IMR-90 (cell line): ENCODE results near the gene AQP7. TPM values are rescaled to one million over a fixed set of nuclear protein-coding genes. Genes with fewer than 3 reads are reported as not detected.

Experiments used
- ATAC-seq: fragments of 200-7000 bp; cut with Tn5 transposase; 2 replicates; pipeline ENCODE4 v1.9.1; 2020; ENCODE audit warnings: low read depth, mild to moderate bottlenecking, moderate library complexity
- BruUV-seq: library from RNA; stranded (reverse); fragments of 400-500 nt; replicated peaks from 2 replicates; lab custom pipeline; 2021; lab: Mats Ljungman, UMichigan
- CTCF ChIA-PET: fragments of 300-600 bp; formaldehyde crosslinking; extraction: SDS; loops from one replicate; lab custom pipeline; 2021; ENCODE audit warnings: antibody characterized with exemption; lab: Yijun Ruan, JAX
- POLR2A ChIA-PET: fragments of 300-600 bp; sonication (Branson Sonifier 250); formaldehyde crosslinking; loops from one replicate; lab custom pipeline; 2022; ENCODE audit warnings: antibody characterized with exemption; ENCODE audit not compliant: unreplicated experiment; lab: Charles Lee
- DNase-seq: peaks from one replicate; pipeline ENCODE4 v3.0.0; 2013
- H2AFZ ChIP-seq: replicated peaks from 2 replicates; pipeline ENCODE3; 2013; ENCODE audit warnings: low read length, mild to moderate bottlenecking; ENCODE audit not compliant: poor library complexity
- H2AK5ac ChIP-seq: 2 replicates; pipeline ENCODE4 v1.6.1; 2013; ENCODE audit warnings: low read depth, low read length, inconsistent platforms
- H2AK9ac ChIP-seq: replicated peaks from 2 replicates; pipeline ENCODE3; 2013; ENCODE audit warnings: mild to moderate bottlenecking, low read depth, low read length, moderate library complexity; ENCODE audit not compliant: poor library complexity
- H2BK120ac ChIP-seq: 2 replicates; pipeline ENCODE4 v1.6.1; 2013; ENCODE audit warnings: low read depth, low read length, inconsistent platforms
- H2BK15ac ChIP-seq: 3 replicates; pipeline ENCODE4 v1.6.1; 2013; ENCODE audit warnings: low read depth, low read length, inconsistent platforms
- H2BK20ac ChIP-seq: 2 replicates; pipeline ENCODE4 v1.6.1; 2013; ENCODE audit warnings: low read depth, mild to moderate bottlenecking, inconsistent platforms, low read length, moderate library complexity
- H2BK5ac ChIP-seq: 2 replicates; pipeline ENCODE4 v1.6.1; 2013; ENCODE audit warnings: mild to moderate bottlenecking, low read depth, low read length, inconsistent platforms; ENCODE audit not compliant: poor library complexity, severe bottlenecking
- H3K14ac ChIP-seq: replicated peaks from 2 replicates; pipeline ENCODE4 v1.6.1; 2013; ENCODE audit warnings: low read depth, low read length, inconsistent platforms
- H3K18ac ChIP-seq: 2 replicates; pipeline ENCODE4 v1.6.1; 2013; ENCODE audit warnings: low read depth, low read length, control low read depth
- H3K23ac ChIP-seq: 2 replicates; pipeline ENCODE4 v1.6.1; 2013; ENCODE audit warnings: low read depth, low read length, inconsistent platforms
- H3K27ac ChIP-seq: 2 replicates; pipeline ENCODE4 v1.5.1; 2013; ENCODE audit warnings: mild to moderate bottlenecking, control low read depth, low read length; ENCODE audit not compliant: insufficient read depth
- H3K27me3 ChIP-seq: 2 replicates; pipeline ENCODE4 v1.6.1; 2013; ENCODE audit warnings: low read length; ENCODE audit not compliant: control insufficient read depth, insufficient read depth
- H3K36me3 ChIP-seq: 2 replicates; pipeline ENCODE4 v1.6.1; 2013; ENCODE audit warnings: low read length, mixed read lengths; ENCODE audit not compliant: control insufficient read depth, insufficient read depth
- H3K4ac ChIP-seq: 2 replicates; pipeline ENCODE4 v1.6.1; 2013; ENCODE audit warnings: low read depth, low read length, inconsistent platforms
- H3K4me1 ChIP-seq: 2 replicates; pipeline ENCODE4 v1.6.1; 2013; ENCODE audit warnings: low read length, mixed read lengths; ENCODE audit not compliant: control insufficient read depth, insufficient read depth
- H3K4me2 ChIP-seq: 2 replicates; pipeline ENCODE4 v1.6.1; 2013; ENCODE audit warnings: low read depth, mild to moderate bottlenecking, control low read depth, low read length, moderate library complexity
- H3K4me3 ChIP-seq: 2 replicates; pipeline ENCODE4 v1.5.1; 2013; ENCODE audit warnings: low read depth, mild to moderate bottlenecking, control low read depth, low read length, moderate library complexity; ENCODE audit not compliant: insufficient read depth
- H3K56ac ChIP-seq: 2 replicates; pipeline ENCODE4 v1.6.1; 2013; ENCODE audit warnings: low read length, inconsistent platforms; ENCODE audit not compliant: insufficient read depth; ENCODE audit errors: extremely low read depth
- H3K79me1 ChIP-seq, 2 experiments: 2 replicates each; pipeline ENCODE4 v1.6.1; 2013; ENCODE audit warnings: low read length in 2 of 2, inconsistent platforms in 1 of 2, low read depth in 1 of 2
- H3K9ac ChIP-seq: 2 replicates; pipeline ENCODE4 v1.6.1; 2013; ENCODE audit warnings: low read depth, low read length, control low read depth
- H3K9me1 ChIP-seq: 2 replicates; pipeline ENCODE4 v1.6.1; 2013; ENCODE audit warnings: low read length, inconsistent platforms; ENCODE audit not compliant: insufficient read depth
- H3K9me3 ChIP-seq: 2 replicates; pipeline ENCODE4 v1.6.1; 2013; ENCODE audit warnings: low read length; ENCODE audit not compliant: control insufficient read depth, insufficient read depth
- H4K20me1 ChIP-seq: 2 replicates; pipeline ENCODE4 v1.6.1; 2013; ENCODE audit warnings: low read length, inconsistent platforms; ENCODE audit not compliant: insufficient read depth
- H4K5ac ChIP-seq: 2 replicates; pipeline ENCODE4 v1.6.1; 2013; ENCODE audit warnings: mild to moderate bottlenecking, low read depth, low read length, control low read depth
- H4K8ac ChIP-seq, 2 experiments: 2 replicates each; pipeline ENCODE4 v1.6.1; 2013; ENCODE audit warnings: low read depth in 2 of 2, low read length in 2 of 2, control low read depth in 1 of 2, inconsistent platforms in 1 of 2
- H4K91ac ChIP-seq: 2 replicates; pipeline ENCODE4 v1.6.1; 2013; ENCODE audit warnings: low read depth, low read length, inconsistent platforms; ENCODE audit not compliant: insufficient read depth
- BHLHE40 ChIP-seq: fragments of 150-350 bp; IDR thresholded peaks from 2 replicates; pipeline ENCODE4 v1.6.1; 2016; ENCODE audit warnings: mild to moderate bottlenecking, low read depth, low read length
- CHD1 ChIP-seq: IDR thresholded peaks from 2 replicates; pipeline ENCODE4 v1.6.1; 2012; ENCODE audit warnings: low read depth, low read length, improper control_type of control experiment
- ELK1 ChIP-seq: fragments of 150-350 bp; IDR thresholded peaks from 2 replicates; pipeline ENCODE4 v1.6.1; 2016; ENCODE audit warnings: low read depth, mild to moderate bottlenecking, low read length, moderate library complexity, borderline replicate concordance
- MAFK ChIP-seq: IDR thresholded peaks from 2 replicates; pipeline ENCODE4 v1.6.1; 2012; ENCODE audit warnings: low read depth, low read length, improper control_type of control experiment
- MAZ ChIP-seq: IDR thresholded peaks from 2 replicates; pipeline ENCODE4 v1.6.1; 2012; ENCODE audit warnings: low read depth, mild to moderate bottlenecking, low read length, improper control_type of control experiment, moderate library complexity, borderline replicate concordance
- MXI1 ChIP-seq: IDR thresholded peaks from 2 replicates; pipeline ENCODE4 v1.6.1; 2012; ENCODE audit warnings: low read depth, mild to moderate bottlenecking, low read length, moderate library complexity, borderline replicate concordance
- NFE2L2 ChIP-seq: fragments of 150-350 bp; IDR thresholded peaks from 2 replicates; pipeline ENCODE4 v1.6.1; 2016; ENCODE audit warnings: low read depth, mild to moderate bottlenecking, low read length
- POLR2A ChIP-seq: IDR thresholded peaks from 2 replicates; pipeline ENCODE4 v1.6.1; 2012; ENCODE audit warnings: mild to moderate bottlenecking, low read depth, low read length
- RAD21 ChIP-seq: IDR thresholded peaks from 2 replicates; pipeline ENCODE4 v1.6.1; 2012; ENCODE audit warnings: low read length, improper control_type of control experiment
- RCOR1 ChIP-seq: IDR thresholded peaks from 2 replicates; pipeline ENCODE4 v1.6.1; 2012; ENCODE audit warnings: mild to moderate bottlenecking, low read length, improper control_type of control experiment; ENCODE audit not compliant: insufficient replicate concordance
- RFX5 ChIP-seq: IDR thresholded peaks from 2 replicates; pipeline ENCODE4 v1.8.0; 2012; ENCODE audit warnings: low read depth, mild to moderate bottlenecking, low read length, moderate library complexity
- WGBS, 2 experiments: methylation state at CpG; one replicate each; pipeline versions ENCODE4 v1.1.5 to v1.1.7; 2013; ENCODE audit warnings: missing lambda C conversion rate in 2 of 2; ENCODE audit not compliant: insufficient read length in 1 of 2; ENCODE audit errors: extremely low coverage in 2 of 2; 5-methylcytosine and 5-hydroxymethylcytosine counted together
- dilution Hi-C: fragments of 300-500 bp; cut with HindIII; formaldehyde crosslinking; loops from one replicate; pipeline ENCODE4 v1.14.3; 2018; ENCODE audit warnings: low sequenced_read_pairs; ENCODE audit not compliant: unreplicated experiment
- in situ Hi-C: fragments of 300-500 bp; cut with MboI; formaldehyde crosslinking; loops from 3 replicates; pipeline ENCODE4 v1.14.3; 2019; ENCODE audit warnings: low sequenced_read_pairs, inconsistent platforms, mixed read lengths
- intact Hi-C: fragments of 100-400 bp; cut with micrococcal nuclease; formaldehyde crosslinking; loops from 2 replicates; pipeline ENCODE4 v1.10.0; 2022
- polyA plus RNA-seq, 3 experiments: library from polyadenylated mRNA; depleted of rRNA; stranded (reverse); fragments of >200 nt; gene quantifications; 2 replicates each; pipeline ENCODE4 v1.2.3, GENCODE V29; 2012; ENCODE audit warnings: low replicate concordance in 1 of 3
- total RNA-seq: library from RNA; depleted of rRNA; stranded (reverse); fragments of >200 nt; gene quantifications from 2 replicates; pipeline ENCODE4 v1.2.3, GENCODE V29; 2012
- TF ChIP-seq, protein P1 (sequence below): conservative IDR thresholded peaks from 2 replicates; pipeline ENCODE4 v1.5.1; 2012; ENCODE audit warnings: mild to moderate bottlenecking, low read depth, low read length, improper control_type of control experiment
- TF ChIP-seq, protein P2 (sequence below): fragments of 150-350 bp; IDR thresholded peaks from 2 replicates; pipeline ENCODE4 v1.6.1; 2017; ENCODE audit warnings: mild to moderate bottlenecking, antibody characterized with exemption, low read length, low read depth

Gene AQP7
- total and polyA plus RNA-seq, 2 of the 4 experiments (the other 2 are of a cell fraction) = 0.07 TPM; not detected in 1

DNA sequence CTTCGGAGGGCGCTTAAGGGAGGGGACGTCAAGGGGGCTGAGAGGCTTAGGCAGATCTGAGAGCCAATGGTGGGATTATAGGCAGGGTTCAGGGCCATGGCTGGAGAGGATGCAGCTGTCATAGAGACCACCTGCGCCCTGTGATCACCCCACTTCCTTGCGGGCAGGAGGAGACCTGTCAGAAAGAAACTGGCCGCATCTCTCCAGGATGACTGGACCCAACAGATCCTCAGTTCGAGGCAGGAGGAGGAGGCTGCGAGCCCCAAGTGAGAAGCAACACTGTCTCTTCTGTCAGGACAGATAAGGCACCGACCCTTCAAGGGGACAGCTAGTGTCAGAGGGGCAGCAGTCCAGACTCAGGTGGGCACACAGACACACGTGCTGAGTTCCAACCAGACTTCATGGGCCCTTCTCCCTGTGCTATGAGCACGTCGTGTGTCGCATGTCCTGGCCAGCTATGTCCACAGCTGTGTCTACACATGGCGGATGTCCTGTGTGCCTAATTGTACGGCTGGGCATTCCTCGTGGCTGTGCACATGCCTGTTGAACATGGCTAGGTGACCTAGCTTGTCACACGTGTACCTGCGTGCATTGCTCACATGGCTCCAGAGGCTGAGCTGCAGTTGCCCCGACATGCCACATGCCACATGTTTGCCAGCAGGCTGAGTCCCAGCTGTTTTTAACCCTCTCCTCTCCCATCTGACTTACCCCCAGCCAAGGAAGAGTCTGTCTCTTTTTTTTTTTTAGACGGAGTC lies 45.6 kb upstream of the AQP7 start:
- Histone ChIP-seq H4K8ac (peak overlapping the region; percentile 22 to 31; a peak in 1 of 4 replicates), H3K36me3 (no peaks in the 10 kb centered on the region), H2AFZ (peak overlapping the region; percentile 93), H4K91ac (no peak overlapping the region), H3K4me2 (peak overlapping the region; percentile 17), H4K5ac (no peak overlapping the region), H4K20me1 (no peaks in the 10 kb centered on the region), H3K9ac (no peak overlapping the region), H3K4ac (peak overlapping the region; percentile 53), H2BK20ac (peak overlapping the region; percentile 55; the same call in 1 of the 2 replicates), H3K9me3 (no peaks in the 10 kb centered on the region), H3K18ac (no peak overlapping the region), H2BK120ac (no peak overlapping the region; the same call in 1 of the 2 replicates), H3K4me3 (peak overlapping the region; percentile 40), H3K23ac (peak overlapping the region; percentile 18; the same call in 1 of the 2 replicates), H3K27ac (no peak overlapping the region), H3K4me1 (peaks cover 9% of the 10 kb centered on the region), H2BK15ac (no peak overlapping the region; the same call in 2 of the 3 replicates), H3K79me1 (no peaks in the 10 kb centered on the region), H2AK5ac (peak overlapping the region; percentile 70), H2BK5ac (no peak overlapping the region), H3K56ac (no peak overlapping the region), H3K27me3 (no peaks in the 10 kb centered on the region), H2AK9ac (peak overlapping the region; percentile 92), H3K14ac (peak overlapping the region; percentile 33; the same call in 1 of the 2 replicates), H3K9me1 (peaks cover 10% of the 10 kb centered on the region)
- ChIA-PET CTCF (no interaction called here), POLR2A (no interaction called here)
- TF ChIP-seq RCOR1 (no peak), RFX5 (no peak), NFE2L2 (no peak), CHD1 (no peak), MXI1 (no peak), POLR2A (no peak), BHLHE40 (no peak), ELK1 (no peak), RAD21 (no peak), MAFK (no peak), MAZ (no peak)
- TF ChIP-seq, protein P1, sequence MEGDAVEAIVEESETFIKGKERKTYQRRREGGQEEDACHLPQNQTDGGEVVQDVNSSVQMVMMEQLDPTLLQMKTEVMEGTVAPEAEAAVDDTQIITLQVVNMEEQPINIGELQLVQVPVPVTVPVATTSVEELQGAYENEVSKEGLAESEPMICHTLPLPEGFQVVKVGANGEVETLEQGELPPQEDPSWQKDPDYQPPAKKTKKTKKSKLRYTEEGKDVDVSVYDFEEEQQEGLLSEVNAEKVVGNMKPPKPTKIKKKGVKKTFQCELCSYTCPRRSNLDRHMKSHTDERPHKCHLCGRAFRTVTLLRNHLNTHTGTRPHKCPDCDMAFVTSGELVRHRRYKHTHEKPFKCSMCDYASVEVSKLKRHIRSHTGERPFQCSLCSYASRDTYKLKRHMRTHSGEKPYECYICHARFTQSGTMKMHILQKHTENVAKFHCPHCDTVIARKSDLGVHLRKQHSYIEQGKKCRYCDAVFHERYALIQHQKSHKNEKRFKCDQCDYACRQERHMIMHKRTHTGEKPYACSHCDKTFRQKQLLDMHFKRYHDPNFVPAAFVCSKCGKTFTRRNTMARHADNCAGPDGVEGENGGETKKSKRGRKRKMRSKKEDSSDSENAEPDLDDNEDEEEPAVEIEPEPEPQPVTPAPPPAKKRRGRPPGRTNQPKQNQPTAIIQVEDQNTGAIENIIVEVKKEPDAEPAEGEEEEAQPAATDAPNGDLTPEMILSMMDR = no peak
- TF ChIP-seq, protein P2, sequence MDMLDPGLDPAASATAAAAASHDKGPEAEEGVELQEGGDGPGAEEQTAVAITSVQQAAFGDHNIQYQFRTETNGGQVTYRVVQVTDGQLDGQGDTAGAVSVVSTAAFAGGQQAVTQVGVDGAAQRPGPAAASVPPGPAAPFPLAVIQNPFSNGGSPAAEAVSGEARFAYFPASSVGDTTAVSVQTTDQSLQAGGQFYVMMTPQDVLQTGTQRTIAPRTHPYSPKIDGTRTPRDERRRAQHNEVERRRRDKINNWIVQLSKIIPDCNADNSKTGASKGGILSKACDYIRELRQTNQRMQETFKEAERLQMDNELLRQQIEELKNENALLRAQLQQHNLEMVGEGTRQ = no peak
- no TSS peak for BruUV-seq
- WGBS, 2 experiments = 54% methylated on average over 15 of the region's 20 CpGs; no CpG with 5 or more reads in 1 of the 2 experiments
- intact Hi-C loops = no loop called here
- DNase-seq = no peak
- peak; percentile 2; the same call in 1 of the 2 replicates for ATAC-seq
- dilution Hi-C loops = no loop called here
- in situ Hi-C loops = no loop called here
